ENCODE measurements around the gene SCUBE1.

- no peak for TF ChIP-seq CTCF (conservative IDR thresholded peaks at IDR 0.05; ENCODE audit: low read length)
- no peak for TF ChIP-seq EZH2phosphoT487 (IDR thresholded peaks at IDR 0.05; ENCODE audit: borderline replicate concordance)
Observed at GRCh38 chr22:43390872-43391271, 47.7 kb upstream of the SCUBE1 start.

Data from Loucy (cell line).